SIG-M5 treated with dmso at 0.1 percent for 504 hours (cell line): ENCODE data around the gene TGFBR2.
A peak's percentile ranks its signal among the peaks of the same experiment; 100 is the strongest.

Experiments used
- DNase-seq: peaks from one replicate; lab custom pipeline; 2025; ENCODE audit not compliant: unreplicated experiment; lab: John Stamatoyannopoulos, UW

The TGFBR2 gene

GRCh38 chr3:30633718-30634117, 27.3 kb downstream of the TGFBR2 start:
- no peak for DNase-seq

DNA sequence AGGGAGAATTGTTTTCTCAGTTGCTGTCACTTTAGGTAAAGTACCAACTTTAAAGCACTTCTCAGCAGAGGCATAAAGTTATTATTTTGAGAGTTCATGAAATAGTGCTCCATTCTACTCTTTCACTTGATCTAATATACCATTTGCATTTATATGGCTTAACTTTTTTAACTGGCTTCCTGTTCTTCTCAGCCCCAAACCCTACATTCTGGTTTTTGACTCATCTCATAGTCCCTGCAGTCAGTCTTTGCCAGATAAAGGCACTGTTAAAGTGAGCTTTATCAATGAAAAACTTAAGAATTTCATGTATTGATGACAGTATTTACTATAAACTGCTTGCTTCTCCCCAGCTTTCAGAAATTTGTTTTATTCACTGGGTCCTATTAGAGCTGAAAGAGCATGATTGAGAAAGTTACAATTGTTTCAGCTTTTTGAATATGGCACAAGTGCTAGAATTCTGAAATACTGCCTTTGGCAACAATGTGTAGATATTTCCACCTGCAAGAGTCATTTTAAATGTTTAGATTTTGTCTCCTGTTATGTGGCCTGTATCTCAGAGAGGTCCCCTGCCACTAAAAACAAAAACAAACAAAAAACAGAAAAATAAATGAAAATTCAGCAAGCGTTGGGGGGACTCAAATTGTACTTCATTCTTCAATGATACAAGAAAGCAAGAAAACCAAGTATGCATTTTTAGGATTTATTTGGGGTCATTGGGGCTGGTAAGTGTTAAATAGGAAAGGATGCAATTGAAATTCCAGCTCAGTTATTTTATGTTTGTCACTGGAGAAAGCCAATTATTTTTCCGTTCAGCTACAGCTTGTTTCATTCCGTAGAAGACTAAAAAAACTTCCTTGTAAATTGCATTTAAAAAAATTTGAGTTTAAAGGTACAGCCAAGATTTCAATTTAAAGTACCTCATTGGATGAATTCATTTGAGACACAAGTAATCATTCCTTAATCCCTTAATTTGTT, 28.6 kb downstream of the TGFBR2 start:
- no peak for DNase-seq

DNA sequence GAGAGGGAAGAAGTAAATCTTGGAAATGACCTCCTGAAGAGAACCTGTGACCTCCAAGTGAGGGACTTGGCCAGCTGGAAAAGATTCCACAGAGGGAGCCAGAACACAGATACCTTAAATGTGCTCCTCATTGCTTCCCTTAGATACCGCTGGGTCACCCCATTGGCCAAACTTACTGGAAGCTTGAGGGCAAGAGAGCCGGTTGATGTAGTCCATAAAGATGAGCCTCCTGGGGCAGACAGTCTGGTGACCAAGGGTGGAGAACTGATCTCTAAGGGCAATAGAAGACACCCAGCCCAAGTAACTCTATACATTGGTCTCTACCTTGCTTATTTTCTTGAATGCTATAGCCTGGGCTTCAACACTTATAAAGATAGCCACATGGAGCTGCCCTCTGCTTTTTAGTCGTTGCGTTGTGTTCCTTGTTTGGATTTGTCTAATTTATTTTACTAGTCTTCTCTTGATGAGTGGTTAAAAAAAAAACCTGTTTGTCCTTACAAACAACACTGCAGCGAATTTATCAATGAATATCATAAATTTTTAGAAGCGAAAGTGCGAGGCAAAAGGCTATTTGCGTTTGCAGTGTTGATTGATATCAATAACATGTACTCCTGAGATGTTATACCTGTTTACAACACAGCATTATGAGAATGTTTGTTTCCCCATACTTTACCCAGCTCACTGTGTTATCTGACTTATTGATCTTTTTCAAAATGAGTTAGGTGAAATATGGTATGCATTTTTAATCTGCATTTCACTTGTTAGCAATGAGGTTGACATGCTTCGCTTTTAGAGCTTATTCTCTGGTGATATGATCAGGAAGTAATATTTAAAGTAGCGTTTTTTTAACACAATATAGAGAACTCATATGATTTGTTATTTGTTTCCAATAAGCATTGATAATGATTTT, 31.2 kb downstream of the TGFBR2 start:
- DNase-seq = no peak

DNA sequence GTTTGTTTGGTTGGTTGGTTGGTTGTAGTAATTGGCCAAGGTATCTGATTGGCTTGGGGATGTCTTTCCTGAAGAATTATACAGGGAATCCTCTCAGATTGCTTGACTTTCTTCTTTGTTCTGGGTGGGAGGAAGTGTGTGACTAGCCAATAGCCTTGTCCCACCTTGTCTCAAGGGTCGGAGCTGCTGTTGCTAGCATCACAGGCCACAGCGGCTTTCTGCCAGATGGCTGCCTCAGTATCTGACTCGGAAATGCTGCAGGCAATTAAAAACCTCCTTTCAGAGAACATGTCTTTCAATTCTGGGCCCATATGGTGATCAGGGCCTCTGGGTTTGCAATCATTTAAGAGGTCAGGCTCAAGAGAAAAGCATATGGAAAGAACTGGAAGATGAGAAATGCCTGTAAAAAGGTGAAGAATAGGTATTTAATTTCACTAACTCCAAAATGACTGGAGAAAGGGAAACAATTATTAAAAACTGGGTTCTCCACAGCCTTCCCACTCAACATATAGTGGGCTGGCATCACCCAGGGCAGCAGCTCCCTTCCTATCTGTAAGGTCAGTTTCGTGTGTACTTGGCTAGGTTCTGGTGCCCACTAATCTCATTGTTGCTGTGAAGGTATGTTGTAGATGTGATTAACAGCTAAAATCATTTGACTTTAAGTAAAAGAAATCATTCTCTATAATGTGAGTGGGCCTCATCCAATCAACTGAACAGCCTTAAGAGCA, 32.4 kb downstream of the TGFBR2 start:
- DNase-seq = no peak

DNA sequence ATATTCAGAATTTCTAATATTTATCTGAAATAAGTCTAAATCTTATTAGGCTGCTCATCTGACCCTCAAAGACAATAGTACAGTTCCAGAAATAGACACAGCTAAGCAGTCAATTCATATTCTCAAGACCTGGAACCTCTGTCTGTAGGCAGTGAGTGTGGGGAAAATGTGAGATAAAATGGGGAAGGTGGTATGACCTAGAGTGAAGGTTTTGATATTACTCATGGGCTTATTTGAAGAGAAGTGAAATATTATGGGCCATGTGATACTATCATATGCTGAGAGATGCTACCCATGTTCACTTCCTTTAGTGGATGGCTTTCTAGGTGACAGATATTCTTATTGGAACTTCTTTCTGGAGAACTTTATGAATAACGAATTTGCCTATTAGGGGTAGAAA, 33.5 kb downstream of the TGFBR2 start:
- peak; percentile 33 for DNase-seq

DNA sequence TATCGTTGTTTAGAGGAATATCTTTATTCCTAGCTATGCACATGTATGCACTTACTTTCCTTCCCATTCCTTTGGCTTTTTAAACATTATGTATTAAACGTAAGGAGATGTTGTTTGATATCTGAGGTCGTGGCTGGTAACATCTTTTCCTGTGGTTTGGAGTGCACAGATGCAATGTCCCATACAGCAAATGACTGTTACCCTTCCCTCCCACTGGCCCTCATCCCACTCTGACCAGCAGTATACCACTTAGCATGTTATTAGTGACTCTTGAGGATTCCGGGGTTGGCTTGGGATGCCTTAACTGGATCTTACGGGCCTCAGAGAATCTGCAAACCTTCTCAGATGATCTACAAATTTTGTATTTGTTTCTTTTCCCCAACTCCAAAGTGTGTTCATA, 34.5 kb downstream of the TGFBR2 start:
- DNase-seq = no peak

DNA sequence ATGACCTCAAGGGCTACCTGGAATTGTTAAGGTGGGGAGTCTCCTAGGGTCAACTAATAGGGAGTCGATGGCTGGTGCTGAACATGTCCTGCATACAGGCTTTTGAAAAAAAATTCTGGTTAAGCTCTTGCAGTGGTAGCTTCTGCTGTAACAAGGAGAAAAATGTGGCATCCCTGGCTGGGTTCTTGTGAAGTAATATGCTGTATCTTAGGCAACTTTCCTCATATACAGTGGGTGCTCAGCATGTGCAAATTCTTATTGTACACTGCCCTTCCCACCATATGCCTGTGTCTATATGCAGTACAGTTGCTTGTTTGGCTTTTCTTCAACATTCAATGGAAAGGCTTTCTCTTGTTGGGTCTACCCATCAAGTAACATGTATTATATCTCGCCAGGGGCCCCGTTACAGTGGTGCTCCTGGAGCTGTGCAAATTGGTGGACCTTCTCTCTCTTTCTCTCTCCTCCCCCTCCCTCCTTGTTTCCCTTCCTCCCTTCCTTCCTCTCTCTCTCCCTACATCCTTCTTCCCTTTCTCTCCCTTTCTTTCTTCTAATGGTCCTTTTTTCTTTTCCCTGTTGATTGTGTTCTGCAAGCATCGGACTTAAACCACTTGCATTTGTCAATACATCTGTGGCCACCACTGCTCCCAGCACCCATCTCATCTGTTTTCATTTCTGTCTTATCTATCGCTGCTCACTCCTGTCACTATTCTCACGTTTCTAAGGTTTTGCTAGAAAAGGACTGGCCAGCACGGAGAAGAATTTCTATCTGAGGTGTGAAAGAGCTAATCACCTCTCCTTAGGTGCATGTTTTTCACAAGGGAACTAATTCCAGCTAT, 35.2 kb downstream of the TGFBR2 start:
- DNase-seq = peak; percentile 79

DNA sequence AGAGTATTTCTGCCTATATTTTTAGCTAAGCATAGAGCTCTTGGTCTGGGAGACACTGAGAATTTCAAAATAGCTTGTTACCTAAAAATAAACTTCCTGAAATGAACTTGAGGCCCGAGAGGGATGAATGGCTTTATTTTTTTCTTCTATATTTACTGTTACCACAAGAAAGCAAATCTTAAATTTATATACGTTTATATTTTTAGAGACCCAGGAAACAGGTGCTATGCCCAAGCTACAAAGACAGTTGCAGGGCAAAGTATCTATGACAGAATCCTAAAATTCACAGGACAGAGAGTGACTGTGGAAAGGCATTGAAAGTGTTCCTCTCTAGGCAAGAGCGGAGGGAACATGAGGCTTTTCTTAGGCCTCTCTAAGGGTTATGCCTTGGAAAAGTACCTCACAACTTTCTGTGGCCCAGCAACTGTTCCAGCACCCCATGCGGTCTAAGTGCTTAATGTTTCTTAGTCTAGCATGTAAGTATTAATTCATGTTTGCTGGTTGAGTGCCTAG, 36.5 kb downstream of the TGFBR2 start:
- peak; percentile 80 for DNase-seq

GRCh38 chr3:30643763-30644462, 37.5 kb downstream of the TGFBR2 start:
- DNase-seq = no peak

DNA sequence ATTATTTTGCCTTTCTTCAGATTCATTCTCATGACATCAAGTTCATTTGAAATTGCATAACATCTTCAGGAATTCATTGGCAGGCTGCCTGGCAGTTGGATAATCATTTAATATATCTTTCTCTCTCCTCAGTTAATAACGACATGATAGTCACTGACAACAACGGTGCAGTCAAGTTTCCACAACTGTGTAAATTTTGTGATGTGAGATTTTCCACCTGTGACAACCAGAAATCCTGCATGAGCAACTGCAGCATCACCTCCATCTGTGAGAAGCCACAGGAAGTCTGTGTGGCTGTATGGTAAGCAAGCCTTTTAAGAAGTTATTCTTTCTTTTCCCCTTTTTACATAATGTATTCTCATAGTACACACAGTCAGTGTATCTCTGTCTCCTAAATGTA, 38.2 kb downstream of the TGFBR2 start:
- peak; percentile 56 for DNase-seq

- DNase-seq = no peak
These were observed 38.7 kb downstream of the TGFBR2 start for GRCh38 chr3:30645077-30645476.

GRCh38 chr3:30646181-30646876, 39.9 kb downstream of the TGFBR2 start:
- peak; percentile 99 for DNase-seq

DNA sequence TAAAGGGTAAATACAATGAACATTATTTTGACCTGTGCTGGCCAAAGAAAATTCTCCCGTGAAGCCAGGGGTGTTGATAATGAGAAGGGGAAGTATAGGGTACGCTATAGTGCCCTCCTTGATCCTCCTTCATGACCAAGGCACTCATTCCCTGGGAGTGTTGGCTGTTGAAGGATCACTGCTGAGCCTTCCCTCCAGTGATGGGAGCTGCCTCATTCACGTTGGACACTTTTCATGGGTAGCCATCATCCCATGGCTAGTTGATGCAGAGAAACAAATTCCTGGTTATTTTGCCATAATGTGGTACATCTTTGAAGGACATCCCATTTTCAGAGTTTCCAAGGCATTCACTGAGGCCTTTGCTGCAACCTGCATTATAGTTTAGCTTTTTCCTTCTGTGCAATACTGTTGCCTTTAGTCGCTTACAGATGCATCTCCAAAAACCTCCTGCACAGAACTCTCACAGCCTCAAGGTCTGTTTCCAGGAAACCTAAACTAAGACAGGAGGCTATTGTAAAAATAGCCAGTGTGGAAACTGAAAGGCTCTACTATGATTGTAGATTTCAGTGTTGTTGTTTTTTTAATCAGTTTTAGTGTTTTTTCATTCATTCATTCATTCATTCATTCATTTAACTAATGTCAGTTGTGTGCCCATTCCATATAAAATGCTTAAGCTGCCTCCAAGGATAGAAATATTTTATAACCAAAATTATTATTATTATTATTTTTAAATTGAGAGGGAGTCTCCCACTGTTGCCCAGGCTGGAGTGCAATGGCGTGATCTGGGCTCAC, 40.8 kb downstream of the TGFBR2 start:
- no peak for DNase-seq

DNA sequence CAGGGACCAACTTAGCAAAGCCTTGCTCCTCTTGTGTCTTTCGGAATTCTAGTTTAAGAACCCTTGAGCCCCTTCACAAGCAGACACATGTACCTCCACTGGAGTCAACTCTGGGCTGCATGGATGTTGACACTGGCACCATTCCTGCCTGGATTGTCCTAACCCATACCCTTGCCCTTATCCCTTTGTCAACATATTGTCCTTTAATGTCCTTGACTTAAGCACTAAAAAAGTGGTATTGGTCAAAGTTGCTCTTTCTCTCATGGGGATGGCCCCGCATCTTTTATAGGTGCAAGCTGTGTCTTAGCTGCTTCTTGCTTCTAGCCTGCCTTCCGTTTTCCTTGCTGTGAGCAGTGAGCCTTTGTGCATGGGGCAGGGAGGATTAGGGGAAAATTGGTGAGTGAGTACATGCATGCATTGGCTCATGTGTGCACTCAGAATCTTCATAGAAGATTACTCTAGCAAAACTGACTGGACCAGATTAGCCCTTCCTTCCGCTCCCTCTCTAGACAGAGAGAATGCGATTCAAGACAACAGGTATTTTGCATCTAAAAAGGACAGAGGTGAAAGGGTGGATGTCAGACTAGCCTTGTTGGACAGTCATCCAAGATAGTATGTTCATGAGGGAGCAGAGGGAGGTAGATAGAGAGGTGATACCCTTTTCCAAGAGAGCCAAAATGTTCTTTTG, 42.4 kb downstream of the TGFBR2 start:
- no peak for DNase-seq

GRCh38 chr3:30649572-30650318, 43.3 kb downstream of the TGFBR2 start:
- peak; percentile 94 for DNase-seq

GRCh38 chr3:30650348-30650995, 44.1 kb downstream of the TGFBR2 start:
- DNase-seq = no peak
